Tibial artery (tissue), 4 donors: ENCODE results near the gene UCN2.

Source experiments
- DNase-seq, 2 donors: peaks; one replicate each; pipeline ENCODE4 v3.0.0-alpha.2; 2019
- H3K27ac ChIP-seq, 2 donors: fragments of 200-600 bp; sonication (generic) in 1 of 2; 1 replicate in 1 of 2; 2 replicates in 1 of 2; pipeline ENCODE4 v1.5.1; 2018 to 2019; ENCODE audit warnings: mild to moderate bottlenecking in 1 of 2
- H3K27me3 ChIP-seq, 2 donors: fragments of 200-600 bp; sonication (generic) in 1 of 2; one replicate each; pipeline versions ENCODE4 v1.5.1 to v1.6.0; 2016 to 2019
- H3K36me3 ChIP-seq, 3 donors: fragments of 200-600 bp; sonication (generic) in 2 of 3; one replicate each; pipeline ENCODE4 v1.5.1; 2016 to 2019; ENCODE audit warnings: mild to moderate bottlenecking in 2 of 3
- H3K4me1 ChIP-seq, 4 donors: fragments of 200-600 bp; sonication (generic) in 2 of 4; 1 replicate in 3 of 4; 2 replicates in 1 of 4; pipeline ENCODE4 v1.5.1; 2016 to 2019
- H3K4me3 ChIP-seq, 2 donors: fragments of 200-600 bp; sonication (generic) in 1 of 2; 1 replicate in 1 of 2; 2 replicates in 1 of 2; pipeline ENCODE4 v1.5.1; 2018 to 2019; ENCODE audit warnings: mild to moderate bottlenecking in 2 of 2
- H3K9me3 ChIP-seq, 3 donors: fragments of 200-600 bp; sonication (generic) in 1 of 3; one replicate each; pipeline ENCODE4 v1.5.1; 2016 to 2019
- intact Hi-C: fragments of 100-400 bp; cut with DNase I; formaldehyde crosslinking; loops from one replicate; pipeline ENCODE4 v1.15.0; 2023; ENCODE audit warnings: low total_unique reads
- TF ChIP-seq, protein P1 (sequence below), 2 experiments: fragments of 200-600 bp in 1 of 2; fragments of 450-650 bp in 1 of 2; IDR thresholded peaks; one replicate each; pipeline ENCODE4 v1.5.1; 2017 to 2019; ENCODE audit warnings: antibody characterized with exemption in 2 of 2, mild to moderate bottlenecking in 1 of 2, moderate library complexity in 1 of 2

The UCN2 gene

GRCh38 chr3:48600711-48601621, 37.4 kb upstream of the UCN2 start:
- peaks cover 7 to 53% (median 47%) of the 10 kb centered on the region in 4 donors for H3K4me1 ChIP-seq
- no peaks in the 10 kb centered on the region for H3K27me3 ChIP-seq
- H3K4me3 ChIP-seq: no peak overlapping the region
- H3K27ac ChIP-seq: peak overlapping the region; percentile 84 to 90
- no peak for DNase-seq
- TF ChIP-seq, protein P1, sequence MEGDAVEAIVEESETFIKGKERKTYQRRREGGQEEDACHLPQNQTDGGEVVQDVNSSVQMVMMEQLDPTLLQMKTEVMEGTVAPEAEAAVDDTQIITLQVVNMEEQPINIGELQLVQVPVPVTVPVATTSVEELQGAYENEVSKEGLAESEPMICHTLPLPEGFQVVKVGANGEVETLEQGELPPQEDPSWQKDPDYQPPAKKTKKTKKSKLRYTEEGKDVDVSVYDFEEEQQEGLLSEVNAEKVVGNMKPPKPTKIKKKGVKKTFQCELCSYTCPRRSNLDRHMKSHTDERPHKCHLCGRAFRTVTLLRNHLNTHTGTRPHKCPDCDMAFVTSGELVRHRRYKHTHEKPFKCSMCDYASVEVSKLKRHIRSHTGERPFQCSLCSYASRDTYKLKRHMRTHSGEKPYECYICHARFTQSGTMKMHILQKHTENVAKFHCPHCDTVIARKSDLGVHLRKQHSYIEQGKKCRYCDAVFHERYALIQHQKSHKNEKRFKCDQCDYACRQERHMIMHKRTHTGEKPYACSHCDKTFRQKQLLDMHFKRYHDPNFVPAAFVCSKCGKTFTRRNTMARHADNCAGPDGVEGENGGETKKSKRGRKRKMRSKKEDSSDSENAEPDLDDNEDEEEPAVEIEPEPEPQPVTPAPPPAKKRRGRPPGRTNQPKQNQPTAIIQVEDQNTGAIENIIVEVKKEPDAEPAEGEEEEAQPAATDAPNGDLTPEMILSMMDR (IDR thresholded peaks at IDR 0.05): no peak
- intact Hi-C loops: no loop called here
- no peaks in the 10 kb centered on the region for H3K9me3 ChIP-seq
- H3K36me3 ChIP-seq: peaks cover 71 to 75% (median 71%) of the 10 kb centered on the region in 3 donors

DNA sequence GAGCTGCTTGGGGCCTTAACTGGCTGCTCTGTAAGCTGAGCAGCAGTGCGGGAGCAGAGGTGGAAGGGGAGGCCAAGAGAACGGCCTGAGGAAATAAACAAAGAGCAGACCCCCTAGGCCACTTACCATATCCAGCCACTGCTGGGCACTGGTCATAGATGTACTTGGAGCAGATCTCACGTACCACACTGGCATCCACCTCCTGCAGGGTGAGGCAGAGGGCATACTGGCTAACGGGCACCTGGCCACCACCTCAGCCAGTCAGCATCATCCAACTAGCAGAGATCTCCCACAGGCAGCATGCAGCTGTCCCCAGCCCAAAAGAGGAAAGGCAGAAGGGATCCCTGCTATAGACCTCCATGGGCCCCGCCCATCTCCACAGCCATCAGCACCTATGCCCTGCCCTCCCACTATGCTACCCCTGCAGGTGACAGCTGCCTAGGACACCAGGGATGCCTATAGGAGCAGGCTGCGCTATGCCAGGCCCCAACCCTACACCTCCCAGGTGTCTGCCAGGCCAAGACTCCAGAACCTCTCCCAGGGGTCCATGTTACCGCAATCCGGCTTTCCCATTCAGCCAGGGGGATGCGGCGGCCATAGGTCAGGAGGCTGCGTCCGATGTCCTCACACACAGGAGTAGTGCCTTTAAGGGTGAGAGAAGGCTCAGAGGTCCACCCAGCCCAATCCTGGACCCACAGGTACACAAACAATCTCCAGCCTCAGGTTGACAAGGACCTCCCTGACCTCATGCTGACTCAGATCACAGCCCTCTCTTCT, 36.1 kb upstream of the UCN2 start:
- no peak for DNase-seq
- Histone ChIP-seq H3K27ac (peak overlapping the region; percentile 84 to 90), H3K4me3 (no peak overlapping the region), H3K36me3 (peaks cover 58 to 62% (median 59%) of the 10 kb centered on the region in 3 donors), H3K9me3 (no peaks in the 10 kb centered on the region), H3K4me1 (peaks cover 7 to 66% (median 60%) of the 10 kb centered on the region in 4 donors), H3K27me3 (no peaks in the 10 kb centered on the region)
- intact Hi-C loops: no loop called here
- TF ChIP-seq, protein P1 (IDR thresholded peaks at IDR 0.05): no peak

- TF ChIP-seq, protein P1 (IDR thresholded peaks at IDR 0.05): no peak
- Histone ChIP-seq H3K27ac (peak overlapping the region; percentile 84 to 90), H3K9me3 (no peaks in the 10 kb centered on the region), H3K36me3 (peaks cover 52 to 56% (median 52%) of the 10 kb centered on the region in 3 donors), H3K4me3 (no peak overlapping the region), H3K4me1 (peaks cover 7 to 72% (median 65%) of the 10 kb centered on the region in 4 donors), H3K27me3 (peaks cover 0 to 2% of the 10 kb centered on the region in 2 donors)
- no peak for DNase-seq
- intact Hi-C loops: no loop called here
Measured at GRCh38 chr3:48599077-48599501, 35.5 kb upstream of the UCN2 start.

DNA sequence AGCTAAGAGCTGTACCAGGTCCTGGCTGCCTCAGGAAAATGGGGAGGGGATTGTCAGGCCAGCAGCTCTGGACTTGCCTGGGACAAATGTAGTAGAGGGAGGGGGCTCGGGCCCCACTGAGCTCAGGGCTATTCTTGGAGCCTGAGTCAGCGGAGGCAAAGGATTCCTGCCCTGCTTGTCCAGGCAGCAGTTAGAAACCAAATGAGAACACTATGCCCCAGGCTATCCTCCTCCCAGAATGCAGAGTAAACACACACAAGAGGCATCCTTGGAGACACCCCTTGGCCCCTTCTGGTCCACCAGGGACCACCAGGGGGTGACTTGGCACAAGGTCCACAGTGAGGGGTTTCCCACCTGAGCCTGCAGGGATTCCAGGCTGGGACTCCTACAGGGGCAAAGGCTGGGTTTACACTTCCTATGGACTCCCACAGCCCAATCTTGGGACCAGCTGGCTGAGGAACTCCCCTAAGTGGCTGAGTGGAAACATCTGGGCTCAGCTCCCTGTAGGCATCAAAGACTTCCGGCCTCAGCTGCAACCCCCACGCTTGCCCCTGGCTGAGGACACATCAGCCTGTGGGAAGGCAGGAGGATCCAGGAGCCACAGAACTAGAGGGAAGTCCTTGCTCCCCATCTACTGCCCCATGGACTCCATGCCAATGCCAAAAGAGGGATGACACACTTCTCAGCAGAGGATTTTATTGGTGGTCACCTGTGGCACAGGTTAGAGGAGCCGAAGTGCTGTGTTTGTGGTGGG, 34.9 kb upstream of the UCN2 start:
- TF ChIP-seq, protein P1 (IDR thresholded peaks at IDR 0.05): no peak

GRCh38 chr3:48597408-48597800, 33.8 kb upstream of the UCN2 start:
- H3K27ac ChIP-seq: peak overlapping the region; percentile 84 to 90
- H3K36me3 ChIP-seq: peaks cover 35 to 39% (median 36%) of the 10 kb centered on the region in 3 donors
- TF ChIP-seq, protein P1 (IDR thresholded peaks at IDR 0.05): no peak
- intact Hi-C loops: no loop called here
- peaks cover 7 to 72% (median 65%) of the 10 kb centered on the region in 4 donors for H3K4me1 ChIP-seq
- no peaks in the 10 kb centered on the region for H3K9me3 ChIP-seq
- peaks cover 0 to 6% of the 10 kb centered on the region in 2 donors for H3K27me3 ChIP-seq
- no peak for DNase-seq
- H3K4me3 ChIP-seq: no peak overlapping the region

More for the DNA sequence above, 34.9 kb upstream of the UCN2 start:
- Histone ChIP-seq H3K4me3 (no peak overlapping the region), H3K36me3 (peaks cover 46 to 50% (median 47%) of the 10 kb centered on the region in 3 donors), H3K27ac (peak overlapping the region; percentile 84 to 90), H3K4me1 (peaks cover 7 to 72% (median 65%) of the 10 kb centered on the region in 4 donors), H3K27me3 (peaks cover 0 to 6% of the 10 kb centered on the region in 2 donors), H3K9me3 (no peaks in the 10 kb centered on the region)
- intact Hi-C loops: no loop called here
- DNase-seq: peak; percentile 65 to 93
